ENCODE data around the gene PRDM16.
"Not testable (repeated sequence)": the region's sequence is repeated elsewhere in the genome, so short reads cannot be mapped to it uniquely, and the experiment has no call there.

The PRDM16 gene

DNA sequence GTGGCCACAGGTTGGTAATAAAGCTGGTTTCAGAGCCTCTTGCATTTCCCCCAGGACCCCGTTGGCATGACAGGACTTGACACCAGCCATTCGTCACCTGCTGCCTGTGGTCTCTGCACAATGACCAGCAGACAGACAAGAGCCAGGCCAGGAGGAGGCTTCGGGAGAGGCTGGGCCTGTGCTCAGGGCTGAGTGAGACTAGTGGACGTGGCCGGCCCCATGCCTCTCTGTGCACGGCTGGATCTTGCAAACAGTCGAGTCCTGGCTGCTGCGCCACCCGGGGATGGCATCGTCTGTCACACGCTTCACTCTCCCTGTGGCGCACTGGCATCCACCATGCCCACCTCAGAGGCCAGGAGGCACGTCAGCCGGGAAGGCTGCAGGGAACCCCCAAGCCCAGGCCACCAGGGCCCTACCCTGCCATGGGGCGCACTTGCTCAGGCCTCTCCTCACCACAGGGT lies 208.0 kb downstream of the PRDM16 start:
- no peak for DNase-seq (ENCODE audit: low read depth, low spot score)

DNA sequence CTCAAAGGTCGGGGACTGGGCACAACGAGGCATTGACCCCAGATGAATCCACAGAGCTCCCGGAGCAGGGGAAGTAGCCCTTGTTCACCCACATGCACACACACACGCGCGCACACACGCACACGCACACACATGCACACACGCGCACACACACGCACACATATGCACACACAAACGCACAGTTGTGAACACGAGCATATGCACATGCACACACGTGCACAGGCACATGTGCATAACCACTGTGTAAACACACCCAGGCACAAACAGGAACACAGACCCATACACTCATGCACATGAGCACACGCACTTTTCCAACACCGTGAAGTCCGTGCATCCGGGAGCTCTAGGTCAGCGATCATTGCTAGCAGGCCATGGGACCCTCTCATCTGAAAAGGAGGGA lies 208.6 kb downstream of the PRDM16 start:
- DNase-seq (ENCODE audit: low read depth, low spot score): no peak

DNA sequence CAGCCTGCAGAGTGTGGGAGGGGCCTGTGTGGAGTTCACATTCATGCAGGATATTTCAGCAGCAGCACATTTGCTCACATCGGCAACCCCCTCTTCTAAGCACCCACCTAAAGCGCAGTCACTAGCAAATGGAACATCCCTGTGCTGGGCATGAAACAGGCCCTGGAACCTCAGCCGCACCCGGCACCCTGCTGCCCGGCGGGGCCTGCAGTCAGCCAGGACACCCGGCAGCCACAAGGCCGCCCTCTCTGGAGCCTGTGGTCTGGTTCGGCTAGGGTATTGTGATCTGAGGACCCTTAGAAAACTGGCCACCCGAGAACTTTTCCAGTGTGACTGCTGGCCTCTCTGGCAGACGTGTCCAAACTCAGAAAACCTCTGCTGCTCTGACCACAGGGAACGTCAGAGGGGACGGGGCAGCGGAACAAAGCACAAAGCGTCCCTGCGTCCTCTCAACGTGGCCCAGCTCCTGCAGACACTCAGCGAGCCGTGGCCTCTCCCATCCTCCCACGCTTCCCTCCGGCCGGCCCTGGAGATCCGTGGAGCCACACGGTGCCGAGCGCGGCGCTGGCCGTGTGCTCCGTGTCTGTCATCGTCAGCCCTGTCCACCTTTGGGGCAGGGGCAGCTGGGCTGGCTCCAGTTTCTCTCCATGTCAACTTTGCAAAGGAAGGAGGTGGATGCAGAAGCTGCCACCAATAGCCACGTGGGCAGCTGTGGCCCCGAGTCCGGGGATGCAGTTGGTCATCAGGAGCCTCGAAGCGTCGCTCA lies 209.6 kb downstream of the PRDM16 start:
- no peak for DNase-seq (ENCODE audit: low read depth, low spot score)

DNA sequence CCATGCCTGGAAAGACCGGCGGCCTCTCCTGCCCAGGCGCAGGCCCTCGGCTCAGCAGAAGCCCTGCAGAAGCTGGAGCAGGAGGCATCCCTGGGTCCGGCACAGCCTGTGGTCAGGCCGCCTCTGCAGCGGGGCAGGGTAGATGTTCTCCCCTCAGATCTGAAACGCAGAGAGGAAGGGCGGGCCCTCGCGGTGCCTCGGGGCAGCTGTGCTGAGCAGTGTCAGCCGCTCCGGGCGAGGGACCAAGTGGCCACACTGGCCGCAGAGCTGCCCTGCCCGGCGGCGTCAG lies 210.1 kb downstream of the PRDM16 start:
- DNase-seq (ENCODE audit: low read depth, low spot score): no peak

DNA sequence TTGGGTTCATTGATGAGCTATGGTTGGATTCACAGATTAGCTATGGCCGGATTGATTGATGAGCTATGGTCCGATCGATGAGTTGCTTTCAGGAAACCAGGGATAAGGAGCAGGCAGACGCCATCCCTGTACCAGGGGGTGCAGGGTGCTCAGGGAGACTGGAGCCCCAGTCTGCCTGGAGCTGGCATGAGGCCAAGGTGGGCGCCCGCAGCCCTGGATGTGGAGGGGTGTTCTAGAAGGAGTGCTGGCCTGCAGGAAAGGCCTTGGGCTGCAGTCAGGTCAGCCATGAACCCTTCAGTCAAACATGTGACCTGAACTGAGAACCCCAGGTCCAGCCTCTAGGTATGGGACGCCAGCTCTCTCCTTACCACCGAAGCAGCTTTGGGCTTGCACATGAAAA lies 212.7 kb downstream of the PRDM16 start:
- DNase-seq (ENCODE audit: low read depth, low spot score): no peak

DNA sequence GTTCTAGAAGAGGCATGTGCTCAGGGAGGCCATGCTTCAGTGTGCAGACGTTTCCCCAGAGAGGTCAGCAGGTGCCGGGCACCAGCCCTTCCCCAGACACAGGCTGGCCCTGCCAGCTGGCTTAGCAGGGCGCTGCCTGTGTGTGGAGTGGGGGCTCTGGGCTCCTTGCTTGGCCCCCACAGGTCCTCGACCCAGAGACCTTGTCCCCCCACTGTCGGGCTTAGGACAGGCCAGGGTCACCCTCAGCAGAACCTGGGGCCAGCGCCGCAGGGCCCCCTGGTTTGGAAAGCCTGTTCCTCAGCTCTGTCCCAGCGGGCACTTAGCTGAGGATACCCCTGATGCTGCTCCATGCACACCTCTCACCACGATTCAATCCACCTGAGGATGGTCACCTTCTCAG lies 213.2 kb downstream of the PRDM16 start:
- DNase-seq (ENCODE audit: low read depth, low spot score): no peak

DNA sequence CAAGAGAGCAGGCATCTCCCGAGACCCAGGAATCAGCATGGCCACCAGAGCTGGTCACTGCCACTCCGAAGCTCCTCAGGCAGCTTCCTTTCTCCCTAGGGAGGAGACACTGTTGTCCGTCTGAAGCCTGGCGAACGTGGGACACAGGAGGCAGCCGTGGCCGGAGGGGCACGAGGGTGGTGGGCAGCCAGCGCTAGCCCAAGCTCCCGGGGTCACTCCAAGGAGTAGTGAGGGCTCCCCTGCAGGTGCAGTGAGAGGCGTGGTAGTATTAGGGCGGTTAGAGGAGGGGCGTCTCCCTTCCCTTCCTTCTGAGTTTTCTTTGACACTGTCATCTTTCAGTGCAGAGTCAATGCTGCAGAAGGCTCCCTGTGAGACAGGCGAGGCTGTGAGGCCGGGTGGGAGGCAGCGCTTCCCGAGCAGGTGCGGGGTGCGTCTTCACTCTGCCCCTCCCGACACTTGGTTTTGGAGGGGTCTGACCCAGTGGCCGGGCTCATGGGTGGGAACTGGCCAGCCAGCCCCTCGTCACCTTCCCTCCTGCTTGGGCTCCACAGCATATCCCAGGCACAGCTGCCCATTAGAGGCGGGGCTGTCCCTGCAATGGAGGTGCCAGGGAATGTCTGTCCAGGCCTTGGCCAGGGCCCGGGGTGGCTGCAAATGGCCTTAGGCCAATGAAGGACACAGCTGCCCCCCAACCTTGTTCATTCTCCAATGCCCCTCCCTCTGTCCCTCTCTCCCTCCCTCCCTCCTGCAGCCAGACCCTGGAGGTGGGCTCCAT lies 213.8 kb downstream of the PRDM16 start:
- DNase-seq (ENCODE audit: low read depth, low spot score): no peak

DNA sequence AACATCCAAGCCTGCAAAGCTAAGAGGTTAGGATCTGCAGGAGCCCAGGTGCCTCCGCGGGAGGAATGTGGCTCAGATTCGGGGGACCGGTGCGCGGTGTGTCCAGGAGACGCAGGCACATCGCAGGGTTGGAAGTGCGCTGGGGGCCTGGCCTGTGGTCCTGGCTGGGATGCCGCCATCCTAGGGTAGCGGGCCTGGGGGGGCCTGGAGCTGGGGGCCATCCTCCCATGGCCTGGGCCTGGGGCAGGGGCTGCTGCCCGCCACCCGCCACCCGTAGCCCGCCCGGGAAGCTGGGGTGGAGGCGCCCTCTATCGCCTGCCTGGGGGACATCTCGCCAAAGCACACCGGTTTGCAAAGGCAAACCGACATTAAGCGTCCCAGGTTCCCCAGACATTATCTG lies 214.8 kb downstream of the PRDM16 start:
- DNase-seq (ENCODE audit: low read depth, low spot score): peak; percentile 59

DNA sequence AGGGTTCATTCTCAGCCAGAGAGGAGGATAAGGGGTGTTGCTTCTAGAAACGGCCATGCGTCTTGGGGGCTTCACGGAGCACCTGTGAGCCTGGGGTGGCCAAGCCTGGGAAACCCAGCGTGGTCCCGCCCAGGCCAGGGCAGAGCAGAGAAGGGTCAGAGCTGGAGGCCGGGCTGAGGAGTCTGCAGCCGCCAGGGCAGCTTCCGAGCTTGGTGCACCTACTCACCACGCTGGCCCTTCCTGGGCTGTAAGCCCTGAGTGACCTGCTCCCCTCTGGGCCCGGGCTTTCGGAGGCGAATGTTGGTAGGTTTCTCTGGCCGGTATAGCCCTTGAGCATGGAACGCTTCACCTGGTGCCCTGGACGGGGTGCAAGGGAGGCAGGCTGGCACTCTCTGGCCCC lies 215.7 kb downstream of the PRDM16 start:
- no peak for DNase-seq (ENCODE audit: low read depth, low spot score)

DNA sequence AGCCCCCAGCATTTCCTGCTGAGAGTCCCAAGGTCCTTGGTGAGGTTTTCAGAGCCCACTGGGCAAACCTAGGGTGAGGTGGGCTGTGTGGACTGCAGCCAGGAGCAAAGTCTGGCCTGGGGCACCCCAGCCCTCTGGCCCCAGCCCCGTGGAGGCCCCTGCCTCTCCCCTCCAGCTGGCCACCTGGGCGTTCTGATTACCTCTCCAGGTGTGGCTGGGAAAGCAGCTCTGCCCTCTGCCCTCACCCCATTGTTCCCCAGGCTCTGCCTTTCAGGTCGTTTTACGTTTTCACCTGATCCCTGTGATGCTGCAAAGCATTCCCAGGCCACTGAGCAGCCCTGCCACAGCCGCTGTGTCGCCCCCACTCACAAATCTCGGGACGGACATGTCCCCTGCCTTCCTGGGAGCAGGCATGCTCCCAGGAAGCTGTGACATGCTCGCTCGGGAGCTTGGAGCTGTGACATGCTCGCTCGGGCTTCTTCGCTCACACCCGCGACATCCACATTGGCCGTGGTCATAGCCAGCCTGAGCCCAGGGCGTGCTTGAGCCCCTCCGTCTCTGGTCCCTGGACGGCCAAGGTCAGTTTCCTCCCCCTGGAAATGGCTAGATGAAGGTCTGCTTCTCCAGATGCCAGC lies 216.2 kb downstream of the PRDM16 start:
- DNase-seq (ENCODE audit: low read depth, low spot score): no peak

DNA sequence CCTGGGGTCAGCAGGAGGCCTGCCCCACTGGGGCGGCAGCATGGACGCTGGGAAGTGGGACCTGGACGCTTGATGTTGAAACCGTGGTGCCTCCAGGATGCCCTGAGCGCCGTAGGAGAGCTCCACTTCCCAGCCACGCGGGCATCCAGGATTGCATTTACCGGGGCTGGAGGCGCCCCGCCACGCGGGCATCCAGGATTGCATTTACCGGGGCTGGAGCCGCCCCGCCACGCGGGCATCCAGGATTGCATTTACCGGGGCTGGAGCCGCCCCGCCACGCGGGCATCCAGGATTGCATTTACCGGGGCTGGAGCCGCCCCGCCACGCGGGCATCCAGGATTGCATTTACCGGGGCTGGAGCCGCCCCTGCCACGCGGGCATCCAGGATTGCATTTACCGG lies 218.1 kb downstream of the PRDM16 start:
- DNase-seq (ENCODE audit: low read depth, low spot score): not testable (repeated sequence)

DNA sequence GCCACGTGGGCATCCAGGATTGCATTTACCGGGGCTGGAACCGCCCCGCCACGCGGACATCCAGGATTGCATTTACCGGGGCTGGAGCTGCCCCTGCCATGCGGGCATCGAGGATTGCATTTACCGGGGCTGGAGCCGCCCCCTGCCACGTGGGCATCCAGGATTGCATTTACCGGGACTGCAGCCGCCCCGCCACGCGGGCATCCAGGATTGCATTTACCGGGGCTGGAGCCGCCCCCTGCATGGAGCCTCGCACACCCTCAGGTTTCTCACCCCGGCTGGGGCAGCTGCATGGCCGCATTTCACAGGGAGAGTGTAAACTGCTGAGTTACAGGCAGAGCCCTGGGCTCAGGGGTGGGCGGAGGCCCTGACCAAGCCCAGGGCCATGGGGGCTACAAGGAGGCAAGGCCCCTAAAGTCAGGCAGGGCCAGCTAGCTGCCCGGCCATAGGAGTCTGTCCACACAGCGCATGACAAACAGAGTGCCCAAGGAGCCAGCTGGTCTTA lies 218.7 kb downstream of the PRDM16 start:
- no peak for DNase-seq (ENCODE audit: low read depth, low spot score)

DNA sequence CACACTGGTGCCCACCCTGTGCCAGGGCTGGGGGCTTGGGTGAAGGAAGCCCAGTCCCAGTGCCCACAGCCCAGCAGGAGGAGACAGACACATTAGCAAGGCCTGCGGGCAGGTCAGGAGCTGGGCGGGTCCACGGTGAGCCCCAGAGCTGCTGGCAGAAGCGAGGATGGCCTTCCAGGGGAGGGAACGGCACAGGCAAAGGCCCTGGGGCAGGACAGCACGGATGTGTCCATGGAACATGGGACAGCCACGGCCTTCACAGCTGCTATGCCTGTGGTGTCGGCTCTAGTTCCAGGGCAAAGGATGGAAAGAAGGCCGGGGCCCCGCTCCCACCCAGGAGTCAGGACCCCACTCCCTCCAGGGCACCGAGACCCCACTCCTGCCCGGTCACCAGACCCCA lies 220.5 kb downstream of the PRDM16 start:
- DNase-seq (ENCODE audit: low read depth, low spot score): no peak

DNA sequence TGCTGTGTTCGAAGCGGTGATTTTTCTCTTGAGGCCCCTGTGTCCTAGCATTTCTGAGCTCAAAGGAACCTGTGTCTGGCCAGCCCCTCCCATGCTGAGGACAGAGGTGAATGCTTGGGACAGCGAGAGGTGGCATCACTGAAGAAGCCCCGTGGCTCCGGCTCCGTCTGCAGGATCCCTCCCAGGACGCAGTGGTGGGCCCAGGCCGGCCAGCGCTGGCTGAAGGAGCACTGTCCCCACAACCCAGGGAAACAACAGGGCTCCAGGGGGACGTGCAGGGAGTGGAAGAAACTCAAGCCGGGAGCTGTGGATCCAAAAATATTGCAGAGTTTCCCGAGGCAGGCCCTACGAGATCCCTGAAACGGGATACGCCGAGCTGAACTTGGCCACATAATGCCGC lies 221.4 kb downstream of the PRDM16 start:
- no peak for DNase-seq (ENCODE audit: low read depth, low spot score)

DNA sequence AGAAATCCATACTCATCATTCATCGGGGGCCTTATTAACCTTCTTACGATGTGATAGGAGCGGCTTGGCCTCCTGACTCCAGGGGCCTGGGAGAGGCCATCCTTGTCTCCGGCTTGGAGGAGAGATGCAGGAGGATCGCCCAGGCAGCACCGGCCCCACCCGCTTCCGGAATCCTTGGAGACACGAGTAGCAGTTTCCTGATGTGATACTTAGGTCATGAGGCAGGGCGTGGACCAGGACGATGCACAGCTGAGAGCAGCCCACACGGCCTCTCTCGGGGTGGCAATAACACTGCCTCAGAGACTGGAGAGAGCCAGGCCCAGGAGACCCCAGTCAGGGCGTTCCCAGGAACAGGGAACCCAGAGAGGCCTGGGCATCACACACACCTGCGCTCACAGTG lies 221.9 kb downstream of the PRDM16 start:
- no peak for DNase-seq (ENCODE audit: low read depth, low spot score)

DNA sequence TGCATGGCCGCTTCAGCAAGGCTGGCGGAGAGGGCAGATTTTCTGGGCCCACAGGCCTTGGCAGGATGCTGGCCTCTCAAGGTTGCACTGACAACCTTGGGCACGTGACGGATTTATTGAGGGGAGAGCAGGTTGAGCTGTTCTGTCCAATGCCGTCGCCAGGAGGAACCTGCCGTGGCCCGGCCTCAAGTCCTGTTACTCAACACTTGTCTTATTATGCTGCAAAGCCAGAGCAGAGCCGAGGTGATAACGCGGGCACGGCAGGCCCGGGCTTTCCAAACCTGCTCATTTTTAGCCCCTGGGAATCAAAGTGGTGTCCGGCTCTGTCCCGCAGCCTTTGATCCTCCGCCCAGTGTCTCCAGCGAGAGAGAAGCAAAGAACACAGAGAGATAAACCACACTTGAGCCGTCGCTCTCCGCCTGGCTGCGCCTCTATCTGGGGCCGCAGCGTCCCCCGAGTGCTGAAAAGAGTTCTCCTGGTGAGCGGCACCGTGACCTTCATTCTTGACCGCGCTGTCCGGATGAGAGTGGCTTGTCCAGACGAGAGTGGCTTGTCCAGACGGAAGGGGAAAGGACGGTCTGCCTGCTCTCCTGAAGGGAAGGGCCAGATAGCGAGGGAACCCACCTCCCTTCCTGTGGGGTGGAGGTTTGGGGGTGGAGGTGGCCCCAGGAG lies 223.2 kb downstream of the PRDM16 start:
- no peak for DNase-seq (ENCODE audit: low read depth, low spot score)

DNA sequence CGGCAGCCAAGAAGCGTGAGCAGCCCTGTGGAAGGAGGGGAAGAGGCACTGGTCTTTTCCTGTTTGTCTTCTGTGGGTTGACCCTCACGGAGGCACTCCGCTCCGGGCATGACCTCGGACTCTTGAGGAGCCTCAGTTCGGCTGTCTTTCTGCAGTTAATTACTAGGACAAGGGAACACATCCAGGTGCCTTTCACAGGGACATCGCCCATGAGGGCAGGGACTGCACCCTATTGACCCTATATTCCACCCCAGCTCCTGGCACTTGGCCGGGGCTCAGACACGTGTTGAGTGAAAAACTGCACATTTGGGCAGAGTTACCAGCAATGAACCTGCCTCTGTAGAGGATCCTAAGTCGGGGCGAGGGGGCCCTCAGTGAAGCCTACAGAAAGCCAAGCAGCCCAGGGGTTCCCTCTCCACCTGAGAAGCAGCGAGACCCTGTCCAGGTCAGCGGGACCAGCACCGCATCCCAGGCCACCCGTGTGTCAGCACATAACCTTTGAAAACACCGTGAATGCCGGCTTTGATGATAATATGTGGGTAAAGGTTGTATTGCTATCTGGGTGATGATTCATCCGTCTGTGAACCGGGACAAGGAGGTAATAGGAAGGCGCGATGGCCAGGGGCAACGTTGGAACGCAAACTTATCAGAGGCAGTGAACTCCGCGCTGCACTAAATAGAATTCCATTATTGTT lies 224.0 kb downstream of the PRDM16 start:
- no peak for DNase-seq (ENCODE audit: low read depth, low spot score)

DNA sequence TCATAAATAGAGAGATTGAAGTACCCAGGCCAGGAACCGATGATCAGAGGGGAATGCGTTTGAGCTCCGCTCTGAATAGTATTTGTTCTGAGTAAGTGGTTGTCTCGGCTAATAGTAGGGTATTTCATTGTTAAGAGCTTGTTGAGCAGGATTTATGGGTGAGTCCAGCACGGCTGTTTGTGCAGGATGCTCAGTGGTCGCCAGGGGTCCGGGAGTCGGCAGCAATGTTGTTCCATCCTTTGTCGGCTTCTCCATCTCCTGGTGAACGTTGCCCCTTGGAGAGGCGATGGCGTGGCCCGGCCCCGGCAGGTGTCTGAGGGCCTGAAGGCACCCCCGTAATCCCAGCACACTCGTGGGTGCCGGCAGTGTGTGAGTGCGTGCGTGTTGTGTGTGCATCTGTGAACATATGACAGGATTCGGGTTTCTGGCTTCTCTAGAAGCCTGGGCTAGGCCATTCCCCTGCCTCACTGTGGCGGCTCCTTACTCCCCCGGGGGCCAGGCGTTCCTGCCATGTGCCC lies 224.6 kb downstream of the PRDM16 start:
- no peak for DNase-seq (ENCODE audit: low read depth, low spot score)

DNA sequence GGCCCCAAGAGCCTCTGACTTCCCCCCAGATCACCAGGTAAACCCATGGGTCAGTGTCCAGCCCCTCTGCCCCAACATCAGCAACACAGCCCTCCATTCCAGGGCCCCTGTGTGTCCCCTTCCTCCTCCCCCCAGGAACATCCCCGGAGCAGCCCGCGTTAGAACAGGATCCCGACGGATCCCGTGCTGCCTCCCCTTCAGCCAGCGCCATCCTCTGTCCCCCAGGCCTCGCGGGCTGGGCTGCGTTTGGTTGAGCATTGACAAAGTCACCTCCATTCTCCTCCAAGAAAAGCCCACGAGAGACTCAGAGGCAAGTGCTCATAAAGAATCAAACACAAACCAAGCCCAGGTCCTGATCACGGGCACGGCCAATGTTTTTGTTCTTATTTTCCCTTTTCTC lies 225.4 kb downstream of the PRDM16 start:
- no peak for DNase-seq (ENCODE audit: low read depth, low spot score)

DNA sequence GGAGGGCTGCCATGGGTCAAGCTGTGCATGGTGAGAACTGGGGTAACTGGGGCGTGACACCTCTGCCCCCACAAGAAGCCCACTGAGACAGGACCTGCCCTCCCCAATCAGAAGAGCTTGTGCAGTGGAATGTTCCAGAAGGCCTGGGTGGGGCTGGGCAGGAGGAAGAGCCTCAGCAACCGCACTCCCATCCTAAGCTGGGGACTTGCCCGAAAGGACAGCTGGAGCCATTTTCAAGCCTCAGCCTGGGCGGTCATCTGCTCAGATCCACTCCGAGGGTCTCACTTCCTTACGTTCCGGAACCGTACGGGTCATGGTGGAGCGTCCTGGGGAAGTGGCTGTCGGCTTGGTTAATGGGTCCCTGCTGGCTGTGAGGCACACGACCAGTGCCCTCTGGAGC lies 226.8 kb downstream of the PRDM16 start:
- no peak for DNase-seq (ENCODE audit: low read depth, low spot score)

DNA sequence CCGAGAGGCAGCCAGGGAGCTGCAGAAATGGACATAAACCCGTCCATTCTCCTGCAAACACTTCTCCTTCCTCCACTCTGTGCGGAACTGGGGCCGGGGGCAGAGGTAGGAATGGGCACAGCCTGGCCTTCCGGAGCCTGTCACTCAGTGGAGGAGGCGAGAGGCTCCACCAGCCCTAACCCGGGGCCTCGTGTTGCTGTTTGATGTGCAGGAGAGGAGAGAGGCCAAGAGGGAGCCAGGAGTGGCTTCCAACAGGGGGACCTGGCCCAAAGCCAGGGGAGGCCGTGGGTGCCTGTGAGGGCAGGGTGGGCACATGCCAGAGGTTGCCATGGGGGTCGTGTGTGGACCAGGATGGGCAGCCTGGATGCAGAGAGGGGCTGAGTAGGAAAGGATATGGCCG lies 227.3 kb downstream of the PRDM16 start:
- DNase-seq (ENCODE audit: low read depth, low spot score): no peak

Data from ELF-1 (cell line).